Stimulated activated CD8-positive, alpha-beta memory T cell treated with anti-CD3 and anti-CD28 coated beads, Interleukin-7, amount 100 ng/mL, for 48 hours (primary cell): ENCODE results near the gene AIPL1.
"Not testable (repeated sequence)": the region's sequence is repeated elsewhere in the genome, so short reads cannot be mapped to it uniquely, and the experiment has no call there.

ENCODE experiments used
- DNase-seq, 2 donors: peaks; one replicate each; pipeline ENCODE4 v3.0.0-alpha.2; 2020; ENCODE audit warnings: low read depth in 1 of 2; ENCODE audit errors: extremely low read depth in 1 of 2

AIPL1 gene

GRCh38 chr17:6435051-6435450 is at the start of gene AIPL1:
AIPL1 (minus strand) TSS chr17:6435121; CDS start chr17:6435104, 17 bp downstream.
- no peak for DNase-seq

GRCh38 chr17:6483507-6483906 is 48.6 kb upstream of the AIPL1 start:
- no peak for DNase-seq

GRCh38 chr17:6482796-6483195 is 47.9 kb upstream of the AIPL1 start:
- not testable (repeated sequence) for DNase-seq

GRCh38 chr17:6482105-6482455 is 47.2 kb upstream of the AIPL1 start:
- no peak for DNase-seq

GRCh38 chr17:6480303-6480675 is 45.4 kb upstream of the AIPL1 start:
- DNase-seq, result no peak

GRCh38 chr17:6479622-6480302 is 44.8 kb upstream of the AIPL1 start:
- DNase-seq, result no peak

- no peak for DNase-seq
Observed at GRCh38 chr17:6478486-6478885, 43.6 kb upstream of the AIPL1 start.

- DNase-seq, result no peak
Observed at GRCh38 chr17:6477831-6478383, 43.0 kb upstream of the AIPL1 start.

- DNase-seq, result no peak
Observed at GRCh38 chr17:6476810-6477179, 41.9 kb upstream of the AIPL1 start.

- DNase-seq, result no peak
Observed at GRCh38 chr17:6476076-6476809, 41.3 kb upstream of the AIPL1 start.

GRCh38 chr17:6475411-6475810 is 40.5 kb upstream of the AIPL1 start:
- no peak for DNase-seq

GRCh38 chr17:6474906-6475305 is 40.0 kb upstream of the AIPL1 start:
- DNase-seq, result no peak

GRCh38 chr17:6474376-6474775 is 39.5 kb upstream of the AIPL1 start:
- DNase-seq, result no peak

- DNase-seq, result peak; percentile 29 to 44
Observed at GRCh38 chr17:6473128-6473767, 38.3 kb upstream of the AIPL1 start.

- no peak for DNase-seq
Observed at GRCh38 chr17:6472517-6472916, 37.6 kb upstream of the AIPL1 start.

- DNase-seq, result no peak
Observed at GRCh38 chr17:6471531-6472465, 36.9 kb upstream of the AIPL1 start.

GRCh38 chr17:6470751-6471521 is 36.0 kb upstream of the AIPL1 start:
- DNase-seq, result no peak

- no peak for DNase-seq
Observed at GRCh38 chr17:6470146-6470718, 35.3 kb upstream of the AIPL1 start.

GRCh38 chr17:6468051-6468790 is 33.3 kb upstream of the AIPL1 start:
- DNase-seq, result no peak
